ENCODE results near the gene MMP24.

MMP24 gene

GRCh38 chr20:35267092-35267491, 40.6 kb downstream of the MMP24 start:
- no peak for DNase-seq (ENCODE audit: low spot score)
- no peak for TF ChIP-seq CTCF (IDR thresholded peaks at IDR 0.05; ENCODE audit: extremely low read depth, insufficient read depth, missing control alignments)
- in situ Hi-C loops (cut with MboI; ENCODE audit: low pct_unique_long_range_greater_than_20kb, low sequenced_read_pairs, unreplicated experiment): no loop called here

GRCh38 chr20:35269055-35269781, 42.7 kb downstream of the MMP24 start:
- TF ChIP-seq CTCF (IDR thresholded peaks at IDR 0.05; ENCODE audit: extremely low read depth, insufficient read depth, missing control alignments): peak; percentile 87
- in situ Hi-C loops (cut with MboI; ENCODE audit: low pct_unique_long_range_greater_than_20kb, low sequenced_read_pairs, unreplicated experiment): no loop called here
- peak; percentile 82 for DNase-seq (ENCODE audit: low spot score)

GRCh38 chr20:35270021-35270902, 43.8 kb downstream of the MMP24 start:
- in situ Hi-C loops (cut with MboI; ENCODE audit: low pct_unique_long_range_greater_than_20kb, low sequenced_read_pairs, unreplicated experiment): no loop called here
- TF ChIP-seq CTCF (IDR thresholded peaks at IDR 0.05; ENCODE audit: extremely low read depth, insufficient read depth, missing control alignments): no peak

GRCh38 chr20:35271073-35271882, 44.8 kb downstream of the MMP24 start:
- no peak for DNase-seq (ENCODE audit: low spot score)
- in situ Hi-C loops (cut with MboI; ENCODE audit: low pct_unique_long_range_greater_than_20kb, low sequenced_read_pairs, unreplicated experiment): no loop called here
- no peak for TF ChIP-seq CTCF (IDR thresholded peaks at IDR 0.05; ENCODE audit: extremely low read depth, insufficient read depth, missing control alignments)

More at GRCh38 chr20:35270021-35270902, 43.8 kb downstream of the MMP24 start:
- DNase-seq (ENCODE audit: low spot score): no peak

- in situ Hi-C loops (cut with MboI; ENCODE audit: low pct_unique_long_range_greater_than_20kb, low sequenced_read_pairs, unreplicated experiment): no loop called here
- DNase-seq (ENCODE audit: low spot score): no peak
- TF ChIP-seq CTCF (IDR thresholded peaks at IDR 0.05; ENCODE audit: extremely low read depth, insufficient read depth, missing control alignments): no peak
Measured at GRCh38 chr20:35271904-35272303, 45.4 kb downstream of the MMP24 start.

Measured in GM13977 (cell line).